Liver (tissue), 3 donors: ENCODE results near the gene SGK1.

Experiments
- NR2F2 ChIP-seq: IDR thresholded peaks from 2 replicates; pipeline ENCODE4 v1.6.1; 2016; ENCODE audit warnings: antibody characterized with exemption
- REST ChIP-seq: IDR thresholded peaks from 2 replicates; pipeline ENCODE4 v1.6.1; 2016; ENCODE audit warnings: antibody characterized with exemption, mild to moderate bottlenecking
- SP1 ChIP-seq: IDR thresholded peaks from 2 replicates; pipeline ENCODE4 v1.6.1; 2018; ENCODE audit warnings: antibody characterized with exemption, mild to moderate bottlenecking
- TAF1 ChIP-seq: conservative IDR thresholded peaks from 2 replicates; pipeline ENCODE4 v1.6.1; 2016; ENCODE audit warnings: antibody characterized with exemption, mild to moderate bottlenecking
- YY1 ChIP-seq: IDR thresholded peaks from 2 replicates; pipeline ENCODE4 v1.6.1; 2016; ENCODE audit warnings: antibody characterized with exemption, mild to moderate bottlenecking
- TF ChIP-seq, protein P1 (sequence below): fragments of 150-350 bp; IDR thresholded peaks from 2 replicates; pipeline ENCODE4 v1.5.1; 2017; ENCODE audit warnings: improper control_type of control experiment, low read depth, low read length; ENCODE audit not compliant: missing input control
- donor health status: healthy.
- donor health status: healthy.

DNA sequence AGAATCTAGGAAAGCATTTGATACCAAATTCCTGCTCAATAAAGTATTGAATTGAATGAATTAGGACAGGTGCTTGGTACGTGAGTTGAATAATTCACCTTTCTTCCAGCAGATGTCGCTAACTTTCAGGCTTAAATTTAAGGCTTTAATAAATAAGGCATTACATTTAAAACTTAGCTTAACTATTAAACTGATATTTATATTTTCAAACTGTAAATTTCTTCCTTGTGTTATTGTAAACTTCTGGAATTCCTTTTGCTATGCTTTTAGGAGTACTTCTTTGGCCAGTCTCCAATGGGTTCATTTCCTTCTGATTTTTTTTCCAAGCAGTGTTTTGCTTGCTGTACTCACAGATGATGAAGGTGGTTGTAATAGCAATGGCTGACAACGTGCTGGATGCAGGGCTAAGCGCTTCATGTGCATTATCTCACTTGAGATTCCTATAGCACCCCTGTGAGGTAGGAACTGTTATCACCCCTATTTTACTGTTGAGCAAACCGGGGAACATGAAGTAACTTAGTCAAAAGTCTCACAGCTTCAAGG lies 194.2 kb downstream of the SGK1 start:
- TF ChIP-seq, protein P1, sequence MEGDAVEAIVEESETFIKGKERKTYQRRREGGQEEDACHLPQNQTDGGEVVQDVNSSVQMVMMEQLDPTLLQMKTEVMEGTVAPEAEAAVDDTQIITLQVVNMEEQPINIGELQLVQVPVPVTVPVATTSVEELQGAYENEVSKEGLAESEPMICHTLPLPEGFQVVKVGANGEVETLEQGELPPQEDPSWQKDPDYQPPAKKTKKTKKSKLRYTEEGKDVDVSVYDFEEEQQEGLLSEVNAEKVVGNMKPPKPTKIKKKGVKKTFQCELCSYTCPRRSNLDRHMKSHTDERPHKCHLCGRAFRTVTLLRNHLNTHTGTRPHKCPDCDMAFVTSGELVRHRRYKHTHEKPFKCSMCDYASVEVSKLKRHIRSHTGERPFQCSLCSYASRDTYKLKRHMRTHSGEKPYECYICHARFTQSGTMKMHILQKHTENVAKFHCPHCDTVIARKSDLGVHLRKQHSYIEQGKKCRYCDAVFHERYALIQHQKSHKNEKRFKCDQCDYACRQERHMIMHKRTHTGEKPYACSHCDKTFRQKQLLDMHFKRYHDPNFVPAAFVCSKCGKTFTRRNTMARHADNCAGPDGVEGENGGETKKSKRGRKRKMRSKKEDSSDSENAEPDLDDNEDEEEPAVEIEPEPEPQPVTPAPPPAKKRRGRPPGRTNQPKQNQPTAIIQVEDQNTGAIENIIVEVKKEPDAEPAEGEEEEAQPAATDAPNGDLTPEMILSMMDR: peak; percentile 73
- no peak for TF ChIP-seq SP1
- TF ChIP-seq NR2F2: no peak
- peak; percentile 71 for TF ChIP-seq YY1
- TF ChIP-seq TAF1: no peak
- no peak for TF ChIP-seq REST
